Loucy (cell line): ENCODE measurements around the gene SLC18A3.

Experiments
- EZH2phosphoT487 ChIP-seq: fragments of 200-600 bp; IDR thresholded peaks from 2 replicates; pipeline ENCODE4 v1.6.1; 2018; ENCODE audit warnings: antibody characterized with exemption, mild to moderate bottlenecking, moderate library complexity, borderline replicate concordance
- TF ChIP-seq, protein P1 (sequence below): fragments of 200-600 bp; sonication (generic); conservative IDR thresholded peaks from 2 replicates; pipeline ENCODE4 v1.5.1; 2014; ENCODE audit warnings: mild to moderate bottlenecking, antibody characterized with exemption, low read length

GRCh38 chr10:49569031-49569631, 41.0 kb upstream of the SLC18A3 start:
- TF ChIP-seq, protein P1, sequence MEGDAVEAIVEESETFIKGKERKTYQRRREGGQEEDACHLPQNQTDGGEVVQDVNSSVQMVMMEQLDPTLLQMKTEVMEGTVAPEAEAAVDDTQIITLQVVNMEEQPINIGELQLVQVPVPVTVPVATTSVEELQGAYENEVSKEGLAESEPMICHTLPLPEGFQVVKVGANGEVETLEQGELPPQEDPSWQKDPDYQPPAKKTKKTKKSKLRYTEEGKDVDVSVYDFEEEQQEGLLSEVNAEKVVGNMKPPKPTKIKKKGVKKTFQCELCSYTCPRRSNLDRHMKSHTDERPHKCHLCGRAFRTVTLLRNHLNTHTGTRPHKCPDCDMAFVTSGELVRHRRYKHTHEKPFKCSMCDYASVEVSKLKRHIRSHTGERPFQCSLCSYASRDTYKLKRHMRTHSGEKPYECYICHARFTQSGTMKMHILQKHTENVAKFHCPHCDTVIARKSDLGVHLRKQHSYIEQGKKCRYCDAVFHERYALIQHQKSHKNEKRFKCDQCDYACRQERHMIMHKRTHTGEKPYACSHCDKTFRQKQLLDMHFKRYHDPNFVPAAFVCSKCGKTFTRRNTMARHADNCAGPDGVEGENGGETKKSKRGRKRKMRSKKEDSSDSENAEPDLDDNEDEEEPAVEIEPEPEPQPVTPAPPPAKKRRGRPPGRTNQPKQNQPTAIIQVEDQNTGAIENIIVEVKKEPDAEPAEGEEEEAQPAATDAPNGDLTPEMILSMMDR, result no peak
- TF ChIP-seq EZH2phosphoT487, result no peak
